HG03108 (cell line): ENCODE data around the gene GSDMA.
"Not testable (repeated sequence)": the region's sequence is repeated elsewhere in the genome, so short reads cannot be mapped to it uniquely, and the experiment has no call there.

Experiments used
- ATAC-seq: cut with Tn5 transposase; IDR thresholded peaks from one replicate; pipeline ENCODE4 v1.9.1; 2021; ENCODE audit warnings: moderate library complexity; ENCODE audit not compliant: unreplicated experiment

GSDMA gene

GRCh38 chr17:39995438-39995837, 32.6 kb downstream of the GSDMA start:
- no peak for ATAC-seq

GRCh38 chr17:39996162-39996561, 33.4 kb downstream of the GSDMA start:
- no peak for ATAC-seq

GRCh38 chr17:39996800-39997199, 34.0 kb downstream of the GSDMA start:
- no peak for ATAC-seq

- no peak for ATAC-seq
Observed at GRCh38 chr17:39997543-39997942, 34.7 kb downstream of the GSDMA start.

GRCh38 chr17:39999067-39999466, 36.3 kb downstream of the GSDMA start:
- no peak for ATAC-seq

GRCh38 chr17:40000161-40000560, 37.4 kb downstream of the GSDMA start:
- no peak for ATAC-seq

GRCh38 chr17:40001335-40001734, 38.5 kb downstream of the GSDMA start:
- not testable (repeated sequence) for ATAC-seq

- ATAC-seq: no peak
Observed at GRCh38 chr17:40004072-40004471, 41.3 kb downstream of the GSDMA start.

GRCh38 chr17:40004712-40005111, 41.9 kb downstream of the GSDMA start:
- no peak for ATAC-seq

GRCh38 chr17:40005520-40005919, 42.7 kb downstream of the GSDMA start:
- ATAC-seq: no peak

GRCh38 chr17:40010946-40011500, 48.2 kb downstream of the GSDMA start:
- ATAC-seq: not testable (repeated sequence)

- ATAC-seq: not testable (repeated sequence)
Observed at GRCh38 chr17:40012017-40012647, 49.3 kb downstream of the GSDMA start.

GRCh38 chr17:40014375-40014980, 51.7 kb downstream of the GSDMA start:
- no peak for ATAC-seq

- ATAC-seq: no peak
Observed at GRCh38 chr17:40015005-40015997, 52.5 kb downstream of the GSDMA start, which contains the start of gene CSF3. CSF3 (plus strand) TSS chr17:40015440; CDS start chr17:40015475, 35 bp downstream.

- no peak for ATAC-seq
Observed at GRCh38 chr17:40015998-40016985, 53.5 kb downstream of the GSDMA start.

- no peak for ATAC-seq
Observed at GRCh38 chr17:40017422-40018080, 54.7 kb downstream of the GSDMA start.

- no peak for ATAC-seq
Observed at GRCh38 chr17:40018211-40019121, 55.7 kb downstream of the GSDMA start.
